WTC11 (cell line): ENCODE results near the gene TRMT112.

Experiments used
- ETV6 ChIP-seq: sonication (generic); formaldehyde crosslinking; IDR thresholded peaks from 2 replicates; pipeline ENCODE4 v1.8.1; 2022; ENCODE audit warnings: mild to moderate bottlenecking, missing genetic modification reagents
- SP1 ChIP-seq: sonication (generic); formaldehyde crosslinking; conservative IDR thresholded peaks from 2 replicates; pipeline ENCODE4 v1.8.1; 2022; ENCODE audit warnings: missing genetic modification reagents

GRCh38 chr11:64348383-64349024, 31.1 kb upstream of the TRMT112 start:
- TF ChIP-seq SP1 (CRISPR knock-in tag) (no peak), ETV6 (CRISPR knock-in tag) (no peak)
